ENCODE measurements around the gene TNPO3.
"Not testable (repeated sequence)": the region's sequence is repeated elsewhere in the genome, so short reads cannot be mapped to it uniquely, and the experiment has no call there.

Gene TNPO3

GRCh38 chr7:128919881-128920799, 134.8 kb downstream of the TNPO3 start:
- no peak for FAIRE-seq

- FAIRE-seq: no peak
Observed at GRCh38 chr7:128919241-128919640, 135.7 kb downstream of the TNPO3 start.

GRCh38 chr7:128918016-128918665, 136.8 kb downstream of the TNPO3 start:
- FAIRE-seq: no peak

- no peak for FAIRE-seq
Observed at GRCh38 chr7:128917122-128917521, 137.8 kb downstream of the TNPO3 start.

- FAIRE-seq: no peak
Observed at GRCh38 chr7:128916643-128916915, 138.3 kb downstream of the TNPO3 start.

- FAIRE-seq: no peak
Observed at GRCh38 chr7:128915841-128916642, 138.9 kb downstream of the TNPO3 start.

- FAIRE-seq: no peak
Observed at GRCh38 chr7:128915271-128915819, 139.6 kb downstream of the TNPO3 start.

GRCh38 chr7:128914566-128915151, 140.3 kb downstream of the TNPO3 start:
- FAIRE-seq: no peak

GRCh38 chr7:128913870-128914565, 140.9 kb downstream of the TNPO3 start:
- no peak for FAIRE-seq

- not testable (repeated sequence) for FAIRE-seq
Observed at GRCh38 chr7:128912709-128913495, 142.0 kb downstream of the TNPO3 start.

GRCh38 chr7:128912281-128912680, 142.6 kb downstream of the TNPO3 start:
- FAIRE-seq: no peak

GRCh38 chr7:128911423-128912031, 143.4 kb downstream of the TNPO3 start:
- FAIRE-seq: peak; percentile 92

- FAIRE-seq: no peak
Observed at GRCh38 chr7:128910569-128910945, 144.4 kb downstream of the TNPO3 start, which contains the start of gene KCP. KCP (minus strand) TSS chr7:128910709; CDS start chr7:128910676, 33 bp downstream.

- FAIRE-seq: no peak
Observed at GRCh38 chr7:128909625-128910568, 145.0 kb downstream of the TNPO3 start.

- no peak for FAIRE-seq
Observed at GRCh38 chr7:128908750-128909624, 145.9 kb downstream of the TNPO3 start.

- FAIRE-seq: no peak
Observed at GRCh38 chr7:128906766-128907559, 147.9 kb downstream of the TNPO3 start.

- FAIRE-seq: no peak
Observed at GRCh38 chr7:128906001-128906765, 148.7 kb downstream of the TNPO3 start.

All from G401.6 (cell line).